Central memory CD8-positive, alpha-beta T cell (primary cell): ENCODE measurements around the gene PAX3.

ENCODE experiments used
- ATAC-seq: fragments of 150-1000 bp; cut with Tn5 transposase; replicated peaks from 2 replicates; pipeline ENCODE4 v1.10.0; 2022; ENCODE audit warnings: mild to moderate bottlenecking, moderate FRiP score, moderate number of reproducible peaks; ENCODE audit not compliant: poor library complexity, severe bottlenecking; ENCODE audit errors: extremely low read depth
- DNase-seq, 2 donors: peaks; one replicate each; pipeline ENCODE4 v3.0.0; 2021; ENCODE audit warnings: low spot score in 2 of 2
- H3K27ac Mint-ChIP-seq: one replicate; pipeline ENCODE4 v1.8.0; 2022; ENCODE audit warnings: low read depth, mild to moderate bottlenecking, moderate library complexity, mixed read lengths
- H3K27me3 Mint-ChIP-seq: one replicate; pipeline ENCODE4 v1.8.0; 2022; ENCODE audit warnings: mixed read lengths
- H3K36me3 Mint-ChIP-seq: one replicate; pipeline ENCODE4 v1.8.0; 2022; ENCODE audit warnings: mild to moderate bottlenecking, moderate library complexity, mixed read lengths; ENCODE audit not compliant: insufficient read depth
- H3K4me1 Mint-ChIP-seq: one replicate; pipeline ENCODE4 v1.8.0; 2022; ENCODE audit warnings: mixed read lengths
- H3K4me3 Mint-ChIP-seq: one replicate; pipeline ENCODE4 v1.8.0; 2022; ENCODE audit warnings: mild to moderate bottlenecking, moderate library complexity, mixed read lengths
- H3K9me3 Mint-ChIP-seq: one replicate; pipeline ENCODE4 v1.8.0; 2022; ENCODE audit warnings: mixed read lengths

The PAX3 gene

GRCh38 chr2:222289278-222290160 is 9.3 kb downstream of the PAX3 start:
- Mint-ChIP-seq H3K36me3 (peaks cover 2% of the 10 kb centered on the region), H3K27me3 (peaks cover 99% of the 10 kb centered on the region), H3K4me1 (no peaks in the 10 kb centered on the region), H3K27ac (no peak overlapping the region), H3K4me3 (no peak overlapping the region), H3K9me3 (no peaks in the 10 kb centered on the region)
- ATAC-seq (no peak), DNase-seq (no peak)

DNA sequence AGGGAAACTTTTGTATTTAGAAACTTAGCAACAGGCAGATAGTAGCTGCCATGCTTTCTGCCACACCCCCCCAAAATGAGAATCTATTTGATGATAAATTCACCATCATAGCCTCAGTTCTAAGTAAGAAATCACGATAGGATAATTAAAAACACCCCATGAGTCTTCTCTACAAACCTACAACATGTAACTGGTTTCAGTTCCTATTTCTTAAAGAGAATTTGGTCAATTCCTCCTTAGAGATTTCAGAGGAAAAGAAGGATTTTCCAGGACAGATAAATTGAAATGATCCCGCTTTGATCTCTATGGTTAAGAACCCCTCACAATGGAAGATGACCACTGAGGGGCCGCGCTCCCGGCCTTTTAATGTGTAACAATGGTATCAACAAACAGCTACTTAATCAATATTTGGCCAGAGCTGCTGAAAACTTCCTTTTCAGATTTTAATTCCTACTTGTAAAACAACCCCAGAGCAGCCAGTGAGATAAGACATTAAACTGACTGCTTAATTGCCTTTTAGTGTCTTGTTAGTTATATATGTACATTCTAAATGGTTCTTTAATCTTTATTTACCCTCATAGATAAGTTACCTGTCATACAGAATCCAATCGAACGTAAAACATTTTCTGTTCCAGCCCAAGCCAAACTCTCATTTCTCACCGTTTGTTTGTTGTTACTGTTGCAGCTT is 10.1 kb downstream of the PAX3 start:
- DNase-seq (no peak), ATAC-seq (no peak)
- peaks cover 2% of the 10 kb centered on the region for H3K36me3 Mint-ChIP-seq
- no peak overlapping the region for H3K27ac Mint-ChIP-seq
- no peak overlapping the region for H3K4me3 Mint-ChIP-seq
- no peaks in the 10 kb centered on the region for H3K4me1 Mint-ChIP-seq
- peaks cover 92% of the 10 kb centered on the region for H3K27me3 Mint-ChIP-seq
- H3K9me3 Mint-ChIP-seq: no peaks in the 10 kb centered on the region

GRCh38 chr2:222287862-222288479 is 10.8 kb downstream of the PAX3 start:
- Mint-ChIP-seq H3K27me3 (peaks cover 92% of the 10 kb centered on the region), H3K4me1 (no peaks in the 10 kb centered on the region), H3K36me3 (peaks cover 2% of the 10 kb centered on the region), H3K4me3 (no peak overlapping the region), H3K9me3 (no peaks in the 10 kb centered on the region), H3K27ac (no peak overlapping the region)
- ATAC-seq (no peak), DNase-seq (no peak)

- no peaks in the 10 kb centered on the region for H3K4me1 Mint-ChIP-seq
- H3K27ac Mint-ChIP-seq: no peak overlapping the region
- H3K9me3 Mint-ChIP-seq: no peaks in the 10 kb centered on the region
- no peaks in the 10 kb centered on the region for H3K36me3 Mint-ChIP-seq
- no peak overlapping the region for H3K4me3 Mint-ChIP-seq
- ATAC-seq: no peak
- no peak for DNase-seq
- H3K27me3 Mint-ChIP-seq: peaks cover 60% of the 10 kb centered on the region
Measured at GRCh38 chr2:222284466-222284865, 14.3 kb downstream of the PAX3 start.

- H3K9me3 Mint-ChIP-seq: no peaks in the 10 kb centered on the region
- no peak for DNase-seq
- ATAC-seq: no peak
- H3K36me3 Mint-ChIP-seq: no peaks in the 10 kb centered on the region
- H3K27ac Mint-ChIP-seq: no peak overlapping the region
- no peaks in the 10 kb centered on the region for H3K4me1 Mint-ChIP-seq
- H3K4me3 Mint-ChIP-seq: no peak overlapping the region
- peaks cover 52% of the 10 kb centered on the region for H3K27me3 Mint-ChIP-seq
Measured at GRCh38 chr2:222283634-222284033, 15.2 kb downstream of the PAX3 start.

DNA sequence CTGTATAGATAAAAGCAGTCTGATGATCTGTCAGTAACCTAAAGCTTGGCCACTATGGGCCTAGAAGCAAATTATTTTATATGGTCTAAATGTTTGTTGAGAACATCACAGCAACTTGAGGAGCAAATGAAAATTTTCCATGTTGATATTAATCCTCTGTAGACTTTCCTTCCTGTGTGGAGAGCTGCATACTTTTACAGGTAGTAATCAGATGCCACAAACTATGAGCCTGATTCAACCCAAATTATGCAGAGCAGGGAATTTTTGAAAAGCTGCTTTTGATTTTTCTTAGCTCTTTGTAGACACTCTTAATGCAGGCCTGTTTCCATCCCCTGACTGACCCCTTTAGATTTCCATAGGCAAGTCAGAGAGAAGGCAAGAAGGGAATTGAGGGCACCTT is 17.3 kb downstream of the PAX3 start:
- Mint-ChIP-seq H3K36me3 (no peaks in the 10 kb centered on the region), H3K4me3 (no peak overlapping the region), H3K4me1 (no peaks in the 10 kb centered on the region), H3K27me3 (peaks cover 31% of the 10 kb centered on the region), H3K27ac (no peak overlapping the region), H3K9me3 (no peaks in the 10 kb centered on the region)
- DNase-seq: no peak
- no peak for ATAC-seq

- no peaks in the 10 kb centered on the region for H3K9me3 Mint-ChIP-seq
- H3K27ac Mint-ChIP-seq: no peak overlapping the region
- no peak for ATAC-seq
- no peak overlapping the region for H3K4me3 Mint-ChIP-seq
- H3K27me3 Mint-ChIP-seq: peaks cover 24% of the 10 kb centered on the region
- no peaks in the 10 kb centered on the region for H3K4me1 Mint-ChIP-seq
- H3K36me3 Mint-ChIP-seq: no peaks in the 10 kb centered on the region
- DNase-seq: no peak
Measured at GRCh38 chr2:222280795-222281194, 18.0 kb downstream of the PAX3 start.

DNA sequence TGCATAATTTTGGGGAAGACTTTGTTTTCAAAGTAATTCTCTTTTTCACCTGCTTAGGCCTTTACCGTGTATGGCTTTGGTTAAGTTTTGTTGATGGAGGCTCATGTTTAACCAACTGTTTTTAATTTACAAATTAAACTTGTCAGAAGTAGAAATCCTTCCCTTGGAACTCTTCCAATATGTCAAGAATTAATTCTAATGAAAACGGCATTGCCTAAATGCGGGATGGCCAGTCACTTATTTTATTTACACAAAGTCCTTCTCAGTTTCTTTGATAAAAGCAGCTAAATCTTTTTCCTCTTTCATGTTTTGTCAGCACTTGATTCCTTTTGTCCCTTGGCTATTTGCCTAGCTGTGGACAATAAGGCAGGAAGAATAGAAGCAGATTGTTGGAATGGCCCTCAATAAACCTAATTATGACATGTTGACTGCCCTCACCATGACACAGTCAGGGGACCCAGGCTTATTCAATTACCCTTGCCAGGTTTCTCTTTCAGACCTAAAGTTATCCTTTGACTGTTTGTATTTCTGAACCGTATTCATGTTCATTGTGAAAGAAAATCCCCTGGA is 26.3 kb downstream of the PAX3 start:
- H3K27me3 Mint-ChIP-seq: peaks cover 7% of the 10 kb centered on the region
- no peak overlapping the region for H3K27ac Mint-ChIP-seq
- H3K9me3 Mint-ChIP-seq: no peaks in the 10 kb centered on the region
- H3K4me1 Mint-ChIP-seq: no peaks in the 10 kb centered on the region
- DNase-seq: no peak
- ATAC-seq: no peak
- H3K4me3 Mint-ChIP-seq: no peak overlapping the region
- H3K36me3 Mint-ChIP-seq: no peaks in the 10 kb centered on the region

GRCh38 chr2:222271854-222272253 is 26.9 kb downstream of the PAX3 start:
- no peak for ATAC-seq
- Mint-ChIP-seq H3K36me3 (no peaks in the 10 kb centered on the region), H3K4me1 (no peaks in the 10 kb centered on the region), H3K4me3 (no peak overlapping the region), H3K27me3 (peaks cover 7% of the 10 kb centered on the region), H3K27ac (no peak overlapping the region), H3K9me3 (no peaks in the 10 kb centered on the region)
- DNase-seq: no peak

- no peak overlapping the region for H3K4me3 Mint-ChIP-seq
- no peak overlapping the region for H3K27ac Mint-ChIP-seq
- no peak for ATAC-seq
- H3K9me3 Mint-ChIP-seq: no peaks in the 10 kb centered on the region
- H3K4me1 Mint-ChIP-seq: no peaks in the 10 kb centered on the region
- no peak for DNase-seq
- H3K27me3 Mint-ChIP-seq: peaks cover 7% of the 10 kb centered on the region
- H3K36me3 Mint-ChIP-seq: no peaks in the 10 kb centered on the region
Measured at GRCh38 chr2:222270396-222270795, 28.4 kb downstream of the PAX3 start.

DNA sequence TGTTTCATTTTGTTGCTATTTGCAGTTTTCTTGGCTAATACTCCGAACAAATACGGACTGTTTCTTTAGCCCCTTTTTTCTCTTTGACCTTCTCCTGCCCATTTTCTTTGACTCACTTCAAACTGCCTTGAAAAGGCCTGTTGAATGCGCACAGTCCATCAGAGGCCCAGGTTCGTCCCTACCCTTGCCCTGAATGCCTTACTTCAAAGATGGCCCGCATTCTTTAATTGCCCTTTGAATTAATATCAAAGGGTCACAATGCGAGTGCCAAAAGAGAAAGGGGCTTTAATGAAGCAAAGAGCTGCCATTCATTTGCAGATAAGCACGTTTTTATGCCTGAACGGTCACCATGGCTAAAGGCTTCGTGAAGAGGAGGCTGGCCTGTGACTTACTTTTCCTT is 29.7 kb downstream of the PAX3 start:
- Mint-ChIP-seq H3K27me3 (peaks cover 9% of the 10 kb centered on the region), H3K9me3 (no peaks in the 10 kb centered on the region), H3K27ac (no peak overlapping the region), H3K4me3 (no peak overlapping the region), H3K4me1 (no peaks in the 10 kb centered on the region), H3K36me3 (no peaks in the 10 kb centered on the region)
- no peak for ATAC-seq
- no peak for DNase-seq

DNA sequence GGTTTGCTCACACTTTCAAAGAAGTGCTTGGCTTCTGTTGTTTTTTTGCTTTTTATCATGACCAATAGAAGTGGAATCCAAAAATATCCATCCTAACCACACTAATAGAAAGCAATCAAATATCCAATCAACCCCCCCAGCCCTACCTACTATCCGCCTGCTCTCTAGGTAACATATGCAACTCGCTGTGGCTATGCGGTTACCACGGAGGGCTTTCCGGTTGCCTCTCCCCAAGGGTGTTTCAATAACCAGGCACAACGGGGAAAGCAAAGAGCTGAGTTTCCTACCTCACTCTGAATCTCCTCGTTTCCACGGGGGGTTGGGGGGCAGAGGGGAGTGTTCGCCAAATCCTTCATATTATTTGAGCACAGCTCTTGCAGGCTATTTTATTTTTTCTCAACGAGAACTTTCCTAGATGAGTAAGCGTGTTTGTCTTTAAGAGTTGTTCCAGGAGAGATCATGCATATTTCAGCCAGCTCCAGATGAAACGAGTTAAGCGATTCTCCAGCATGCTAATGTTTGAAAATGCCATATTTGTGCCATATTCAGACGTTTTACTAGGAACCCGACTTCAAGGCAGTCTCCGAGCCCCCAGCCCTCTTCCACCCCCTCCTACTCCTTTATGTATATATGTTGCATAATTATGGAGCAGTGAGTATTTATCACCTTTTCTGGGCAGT is 30.3 kb downstream of the PAX3 start:
- Mint-ChIP-seq H3K4me1 (no peaks in the 10 kb centered on the region), H3K27me3 (peaks cover 9% of the 10 kb centered on the region), H3K27ac (no peak overlapping the region), H3K36me3 (no peaks in the 10 kb centered on the region), H3K4me3 (no peak overlapping the region), H3K9me3 (no peaks in the 10 kb centered on the region)
- DNase-seq: no peak
- ATAC-seq: no peak
